ENCODE results near the gene SKOR1.

Gene SKOR1

DNA sequence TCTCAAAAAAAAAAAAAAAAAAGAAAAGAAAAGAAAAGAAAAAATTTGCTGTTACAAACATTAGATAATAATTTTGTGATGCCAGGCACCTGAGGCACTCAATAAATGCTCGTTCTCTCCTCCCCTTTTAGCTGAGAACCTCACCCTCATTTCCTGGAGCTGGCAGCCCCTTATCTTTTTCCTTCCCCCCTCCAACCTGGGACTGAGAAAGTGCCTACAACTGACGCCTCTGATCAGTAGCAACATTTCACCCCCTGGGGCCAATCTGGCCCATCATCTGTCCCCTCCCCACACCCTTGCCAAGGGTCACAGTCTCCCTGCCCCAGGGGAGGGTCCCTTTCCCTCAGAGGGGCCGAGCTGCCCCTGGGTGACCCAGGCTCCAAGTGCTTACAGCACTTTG lies 27.1 kb downstream of the SKOR1 start:
- DNase-seq (ENCODE audit: low read depth): no peak

DNA sequence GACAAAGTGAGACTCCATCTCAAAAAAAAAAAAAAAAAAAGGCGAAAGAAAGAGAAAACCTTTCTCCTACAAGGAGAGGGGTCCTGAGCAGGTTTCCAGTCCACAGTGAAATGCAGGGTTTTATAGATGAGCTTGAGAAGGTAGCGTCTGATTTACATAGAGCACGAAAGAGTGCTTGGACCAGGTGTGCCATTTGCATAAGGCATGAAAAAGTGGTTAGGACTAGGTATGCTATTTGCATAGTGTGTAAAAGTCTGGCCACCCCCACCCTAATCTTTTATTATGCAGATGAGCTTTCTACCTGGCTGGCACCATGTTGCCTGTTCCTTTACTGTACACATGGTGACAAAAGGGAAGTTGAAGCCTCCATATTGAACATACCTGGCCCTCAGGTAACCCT lies 28.1 kb downstream of the SKOR1 start:
- no peak for DNase-seq (ENCODE audit: low read depth)

- DNase-seq (ENCODE audit: low read depth): no peak
These were observed 29.0 kb downstream of the SKOR1 start for GRCh38 chr15:67854358-67854757.

DNA sequence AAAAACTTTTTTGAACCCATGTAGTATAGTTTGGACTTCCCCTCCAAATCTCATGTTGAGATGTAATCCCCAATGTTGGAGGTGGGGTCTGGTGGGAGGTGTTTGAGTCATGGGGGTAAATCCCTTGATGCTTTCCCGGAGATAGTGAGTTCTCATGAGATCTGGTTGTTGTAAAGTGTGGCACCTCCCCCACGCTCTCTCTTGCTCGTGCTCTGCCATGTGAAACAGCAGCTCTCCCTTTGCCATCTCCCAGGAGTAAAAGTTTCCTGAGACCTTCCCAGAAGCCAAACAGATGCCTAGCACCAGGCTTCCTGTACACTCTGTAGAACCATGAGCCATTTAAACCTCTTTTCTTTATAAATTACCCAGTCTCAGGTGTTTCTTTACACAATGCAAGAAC lies 30.5 kb downstream of the SKOR1 start:
- DNase-seq (ENCODE audit: low read depth): no peak

GRCh38 chr15:67857220-67857619 lies 31.9 kb downstream of the SKOR1 start:
- no peak for DNase-seq (ENCODE audit: low read depth)

GRCh38 chr15:67859331-67859946 lies 34.1 kb downstream of the SKOR1 start:
- DNase-seq (ENCODE audit: low read depth): no peak

- no peak for DNase-seq (ENCODE audit: low read depth)
These were observed 36.7 kb downstream of the SKOR1 start for GRCh38 chr15:67861983-67862382.

DNA sequence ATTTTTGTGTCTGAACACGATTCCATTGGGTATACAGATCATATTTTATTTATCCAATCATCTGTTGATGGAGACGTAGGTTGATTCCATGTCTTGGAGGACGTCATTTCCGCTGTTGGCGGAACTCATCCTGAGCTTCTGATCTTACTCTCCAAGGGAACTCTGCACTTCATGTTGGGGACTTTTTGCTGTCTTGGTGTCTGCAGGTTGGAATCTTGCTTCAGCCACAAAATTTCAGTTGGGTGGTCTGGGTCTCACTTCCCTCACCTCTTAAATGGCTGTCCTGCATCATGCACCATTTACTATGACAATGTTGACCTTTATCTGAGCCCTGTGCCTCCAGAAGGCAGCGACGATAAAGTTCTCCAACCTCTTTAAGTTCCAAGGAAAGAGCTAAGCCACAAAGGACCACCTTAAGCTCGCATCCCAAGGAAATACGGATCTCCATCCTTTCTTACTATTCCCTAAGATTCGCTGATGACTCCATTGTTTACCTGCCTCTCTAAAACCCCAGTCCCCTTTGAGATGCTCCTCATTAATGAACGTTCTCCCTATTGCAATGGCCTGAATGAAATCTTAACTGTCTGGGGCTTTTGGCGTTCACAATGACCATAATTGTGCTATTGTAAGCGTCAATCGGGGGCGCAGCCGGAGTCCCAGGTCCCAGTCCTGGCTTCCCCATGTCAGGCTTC lies 37.6 kb downstream of the SKOR1 start:
- no peak for DNase-seq (ENCODE audit: low read depth)

- peak; percentile 46 for DNase-seq (ENCODE audit: low read depth)
These were observed 38.2 kb downstream of the SKOR1 start for GRCh38 chr15:67863442-67863987.

DNA sequence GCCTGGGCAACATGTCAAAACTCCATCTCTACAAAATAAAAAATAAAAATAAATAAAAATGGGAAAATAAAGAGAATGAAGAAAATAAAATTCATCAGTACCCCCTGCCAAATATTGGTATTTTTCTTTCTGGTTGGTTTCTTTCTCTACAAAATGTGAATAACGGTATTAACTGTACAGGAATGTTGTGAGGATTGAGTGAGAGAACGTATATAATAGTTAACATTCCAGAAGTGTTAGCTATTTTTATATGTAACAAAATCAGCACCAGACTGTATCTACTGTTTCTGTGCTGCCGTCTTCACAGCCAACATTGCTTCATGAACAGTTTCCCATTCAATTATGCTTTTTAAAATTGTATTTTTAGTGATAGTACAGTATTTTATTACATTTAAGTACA lies 40.0 kb downstream of the SKOR1 start:
- DNase-seq (ENCODE audit: low read depth): no peak

DNA sequence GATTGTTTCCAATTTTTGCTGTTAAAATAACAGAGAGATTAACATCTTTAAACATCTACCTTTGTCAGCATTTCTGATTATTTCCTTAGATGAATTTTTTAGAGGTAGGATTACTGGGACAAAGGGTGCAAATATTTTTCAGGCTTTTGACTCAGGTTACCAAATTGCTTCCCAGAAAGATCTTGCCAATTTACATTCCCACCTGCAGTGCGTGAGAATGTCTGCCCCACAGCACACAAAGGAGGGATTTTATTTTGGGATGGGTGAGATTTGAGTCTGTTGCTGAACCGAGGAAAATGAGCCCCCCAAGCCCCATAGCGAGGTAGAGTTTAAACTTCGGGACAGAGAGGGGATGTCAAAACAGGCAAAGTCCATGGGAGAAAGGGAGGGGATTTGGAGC lies 40.5 kb downstream of the SKOR1 start:
- DNase-seq (ENCODE audit: low read depth): no peak

GRCh38 chr15:67869701-67870100 lies 44.4 kb downstream of the SKOR1 start:
- no peak for DNase-seq (ENCODE audit: low read depth)

DNA sequence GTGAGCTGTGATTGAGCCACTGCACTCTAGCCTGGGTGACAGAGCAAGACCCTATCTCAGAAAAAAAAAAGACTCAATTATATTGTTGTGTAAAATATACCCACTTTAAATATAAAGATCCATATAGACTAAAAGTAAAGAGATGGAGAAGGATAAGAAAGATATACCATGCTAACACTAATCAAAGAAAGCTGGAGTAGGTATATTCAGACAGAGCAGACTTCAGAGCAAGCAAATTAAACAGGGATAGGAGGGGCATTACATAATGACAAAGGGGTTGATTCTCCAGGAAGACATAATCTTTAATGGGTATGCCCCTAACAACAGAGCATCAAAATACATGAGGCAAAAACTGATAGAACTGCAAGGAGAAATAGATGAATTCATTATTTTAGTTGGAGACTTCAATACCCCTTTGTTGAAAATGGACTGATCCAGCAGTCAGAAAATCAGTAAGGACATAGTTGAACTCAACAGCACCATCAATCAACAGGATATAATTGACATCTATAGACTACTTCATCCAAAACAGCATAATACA lies 45.6 kb downstream of the SKOR1 start:
- DNase-seq (ENCODE audit: low read depth): no peak

- no peak for DNase-seq (ENCODE audit: low read depth)
These were observed 48.5 kb downstream of the SKOR1 start for GRCh38 chr15:67873777-67874176.

DNA sequence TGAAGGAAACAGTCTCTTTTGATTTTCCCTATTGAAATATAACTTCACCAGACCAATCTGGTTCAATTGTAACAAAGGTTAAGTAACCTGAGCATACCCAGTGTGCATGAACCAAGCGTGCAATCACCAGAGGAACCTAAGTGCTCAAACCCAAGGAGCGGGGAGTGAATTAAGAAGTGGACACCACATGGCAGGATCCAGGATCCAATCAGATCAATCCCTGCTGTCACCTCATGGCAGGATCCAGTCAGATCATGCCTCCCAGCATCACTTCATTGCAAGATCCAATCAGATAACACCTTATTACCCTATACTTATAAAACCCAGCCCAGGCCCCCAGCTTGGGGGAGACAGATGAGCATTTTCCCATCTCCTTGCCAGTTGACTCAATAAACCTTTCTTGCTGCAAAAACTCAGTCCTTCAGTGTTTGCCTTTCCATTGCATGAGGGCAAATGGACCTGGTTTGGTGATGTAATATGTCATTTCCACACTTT lies 53.5 kb downstream of the SKOR1 start:
- no peak for DNase-seq (ENCODE audit: low read depth)

GRCh38 chr15:67879440-67880129 lies 54.3 kb downstream of the SKOR1 start:
- no peak for DNase-seq (ENCODE audit: low read depth)

- no peak for DNase-seq (ENCODE audit: low read depth)
These were observed 55.4 kb downstream of the SKOR1 start for GRCh38 chr15:67880651-67881182.

- DNase-seq (ENCODE audit: low read depth): no peak
These were observed 57.4 kb downstream of the SKOR1 start for GRCh38 chr15:67882487-67883233.

DNA sequence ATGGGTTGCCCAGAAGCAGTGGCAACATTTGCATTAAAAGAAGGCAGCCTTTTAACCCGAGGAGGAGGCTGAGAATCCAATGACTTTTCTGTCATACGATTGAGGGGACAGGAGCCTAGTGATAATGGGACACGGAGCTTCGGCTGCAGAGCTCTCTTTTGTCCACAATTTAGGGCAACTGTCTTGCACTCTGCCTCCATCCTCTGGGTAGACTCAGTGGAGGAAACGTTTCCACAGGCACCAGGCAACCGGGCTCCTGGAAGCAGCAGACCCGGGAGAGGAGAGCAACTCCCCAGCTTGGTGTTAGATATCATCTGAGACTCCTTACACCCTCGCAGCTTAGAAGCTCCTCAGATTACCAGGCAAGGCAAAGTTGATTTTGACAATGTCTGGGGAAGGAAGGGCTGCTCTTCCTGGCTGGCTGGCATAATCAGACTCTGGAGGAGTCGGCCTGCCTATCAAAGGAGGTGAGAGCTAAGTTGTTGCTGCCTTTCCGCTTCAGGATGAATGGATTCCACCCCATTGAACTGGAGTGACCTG lies 58.0 kb downstream of the SKOR1 start:
- no peak for DNase-seq (ENCODE audit: low read depth)

DNA sequence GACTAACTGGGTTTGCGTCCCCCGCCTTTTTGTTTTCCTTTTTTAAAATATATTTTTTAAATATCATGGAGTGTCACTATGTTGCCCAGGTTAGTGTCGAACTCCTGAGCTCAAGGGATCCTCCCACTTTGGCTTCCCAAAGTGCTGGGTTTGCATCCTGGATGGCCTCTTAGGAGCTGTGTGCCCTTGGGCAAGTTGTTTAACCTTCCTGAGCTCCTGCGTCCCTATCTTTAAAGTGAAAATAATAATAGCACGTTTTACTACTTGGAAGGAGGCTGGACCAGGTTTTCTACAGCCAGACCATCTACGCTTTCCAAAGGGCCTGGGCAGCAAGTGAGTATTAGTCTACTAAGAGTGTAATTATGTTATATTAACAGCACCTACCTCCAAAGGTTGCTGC lies 58.7 kb downstream of the SKOR1 start:
- DNase-seq (ENCODE audit: low read depth): no peak

Measured in fibroblast of the conjunctiva (primary cell).